GM12878 (cell line): ENCODE data around the gene MRPL21. TPM values are rescaled to one million over a fixed set of nuclear protein-coding genes. Genes with fewer than 3 reads are reported as not detected.

Experiments
- ATAC-seq: fragments of 200-7000 bp; cut with Tn5 transposase; 3 replicates; pipeline ENCODE4 v1.9.1; 2020; ENCODE audit warnings: mild to moderate bottlenecking, moderate library complexity
- BruUV-seq: library from RNA; stranded (reverse); fragments of 400-500 nt; replicated peaks from 2 replicates; lab custom pipeline; 2021; lab: Mats Ljungman, UMichigan
- CTCF ChIA-PET: fragments of 300-600 bp; sonication (Branson Sonifier 250); formaldehyde crosslinking; extraction: SDS; loops from one replicate; lab custom pipeline; 2021; ENCODE audit warnings: inconsistent platforms; lab: Yijun Ruan, JAX
- POLR2A ChIA-PET: fragments of 350-600 bp; formaldehyde crosslinking; extraction: SDS; loops from one replicate; lab custom pipeline; 2021; ENCODE audit warnings: inconsistent platforms; lab: Charles Lee
- RAD21 ChIA-PET: fragments of 300-600 bp; sonication (Branson Sonifier 250); formaldehyde crosslinking; loops from one replicate; lab custom pipeline; 2023; ENCODE audit warnings: antibody characterized with exemption; ENCODE audit not compliant: unreplicated experiment; lab: Charles Lee
- SMC1A ChIA-PET: fragments of 300-600 bp; sonication (Branson Sonifier 250); formaldehyde crosslinking; loops from one replicate; lab custom pipeline; 2023; ENCODE audit not compliant: unreplicated experiment, uncharacterized antibody; lab: Charles Lee
- DNase-seq: peaks from one replicate; pipeline ENCODE4 v3.0.0-alpha.2; 2011; ENCODE audit warnings: low read depth, low spot score
- FAIRE-seq: peaks from 3 replicates; lab custom pipeline; 2011; peaks lifted over from hg19 to GRCh38; lab: Jason Lieb, UNC
- H2AFZ ChIP-seq: 2 replicates; pipeline ENCODE4 v1.6.0; 2011; ENCODE audit warnings: low read depth, low read length, control low read depth; ENCODE audit not compliant: control insufficient read depth
- H3K27ac ChIP-seq: 2 replicates; pipeline ENCODE4 v1.5.1; 2011; ENCODE audit warnings: control low read depth; ENCODE audit not compliant: control insufficient read depth, insufficient read depth
- H3K27me3 ChIP-seq, 2 experiments: replicated peaks in 1 of 2; 2 replicates each; pipeline versions ENCODE4 v1.6.0 to v1.6.1; 2011; ENCODE audit warnings: low read length in 1 of 2; ENCODE audit not compliant: control insufficient read depth in 2 of 2, insufficient read depth in 2 of 2
- H3K36me3 ChIP-seq, 2 experiments: 2 replicates each; pipeline ENCODE4 v1.5.1; 2011; ENCODE audit warnings: low read length in 1 of 2; ENCODE audit not compliant: control insufficient read depth in 2 of 2, insufficient read depth in 2 of 2
- H3K4me1 ChIP-seq: 2 replicates; pipeline ENCODE4 v1.6.1; 2011; ENCODE audit warnings: mild to moderate bottlenecking, low read length, moderate library complexity, mixed read lengths; ENCODE audit not compliant: control insufficient read depth, insufficient read depth
- H3K4me2 ChIP-seq: 2 replicates; pipeline ENCODE4 v1.6.0; 2011; ENCODE audit warnings: control low read depth; ENCODE audit not compliant: control insufficient read depth, insufficient read depth
- H3K4me3 ChIP-seq: fragments of 200-600 bp; sonication (generic); 2 replicates; pipeline ENCODE4 v1.5.1; 2016
- H3K79me2 ChIP-seq: 2 replicates; pipeline ENCODE4 v1.6.0; 2011; ENCODE audit warnings: low read length; ENCODE audit not compliant: control insufficient read depth, insufficient read depth
- H3K9ac ChIP-seq: 2 replicates; pipeline ENCODE4 v1.8.0; 2011; ENCODE audit warnings: low read length, control low read depth, mixed read lengths; ENCODE audit not compliant: control insufficient read depth, insufficient read depth
- H3K9me3 ChIP-seq: replicated peaks from 3 replicates; pipeline ENCODE4 v1.5.1; 2011; ENCODE audit warnings: mild to moderate bottlenecking, low read length; ENCODE audit not compliant: control insufficient read depth, insufficient read depth
- H4K20me1 ChIP-seq: 2 replicates; pipeline ENCODE4 v1.6.0; 2011; ENCODE audit not compliant: control insufficient read depth, insufficient read depth
- ASH2L ChIP-seq: fragments of 300-600, 200-600 bp; sonication (generic); IDR thresholded peaks from 2 replicates; pipeline ENCODE4 v1.6.1; 2017; ENCODE audit warnings: low read depth, mild to moderate bottlenecking, borderline replicate concordance
- BACH1 ChIP-seq: fragments of 450-650 bp; IDR thresholded peaks from 2 replicates; pipeline ENCODE4 v1.6.1; 2017; ENCODE audit warnings: mild to moderate bottlenecking, borderline replicate concordance
- GABPA ChIP-seq: IDR thresholded peaks from 2 replicates; pipeline ENCODE4 v1.6.1; 2014; ENCODE audit warnings: antibody characterized with exemption, low read depth, mild to moderate bottlenecking, inconsistent platforms
- IRF5 ChIP-seq: fragments of 450-650 bp; IDR thresholded peaks from 2 replicates; pipeline ENCODE4 v1.6.1; 2017; ENCODE audit warnings: borderline replicate concordance
- MEF2A ChIP-seq: IDR thresholded peaks from 2 replicates; pipeline ENCODE4 v1.6.1; 2011; ENCODE audit warnings: low read depth, mild to moderate bottlenecking, low read length, moderate library complexity; ENCODE audit not compliant: insufficient read depth
- MTA2 ChIP-seq: fragments of 450-650 bp; IDR thresholded peaks from 2 replicates; pipeline ENCODE4 v1.6.1; 2016; ENCODE audit warnings: low read depth, mild to moderate bottlenecking, moderate library complexity
- MYC ChIP-seq: IDR thresholded peaks from 2 replicates; pipeline ENCODE4 v1.6.1; 2011; ENCODE audit warnings: mild to moderate bottlenecking, low read length, moderate library complexity, inconsistent platforms; ENCODE audit not compliant: insufficient read depth, insufficient replicate concordance, insufficient read length, severe bottlenecking
- PRDM15 ChIP-seq: fragments of 450-650 bp; formaldehyde crosslinking; IDR thresholded peaks from 2 replicates; pipeline ENCODE4 v1.4.0; 2020; ENCODE audit warnings: mild to moderate bottlenecking, moderate library complexity
- SIX5 ChIP-seq: IDR thresholded peaks from 2 replicates; pipeline ENCODE4 v1.6.1; 2011; ENCODE audit warnings: mild to moderate bottlenecking, low read depth, low read length, moderate library complexity; ENCODE audit not compliant: severe bottlenecking
- SREBF2 ChIP-seq: IDR thresholded peaks from 2 replicates; pipeline ENCODE4 v1.6.1; 2012; ENCODE audit warnings: mild to moderate bottlenecking, low read length
- SUPT20H ChIP-seq: IDR thresholded peaks from 2 replicates; pipeline ENCODE4 v1.6.1; 2011; ENCODE audit warnings: low read depth, mild to moderate bottlenecking, low read length, moderate library complexity, borderline replicate concordance; ENCODE audit not compliant: control insufficient read depth
- TCF12 ChIP-seq: IDR thresholded peaks from 2 replicates; pipeline ENCODE4 v1.6.1; 2011; ENCODE audit warnings: low read depth, mild to moderate bottlenecking, low read length
- USF2 ChIP-seq: IDR thresholded peaks from 2 replicates; pipeline ENCODE4 v1.6.1; 2011; ENCODE audit warnings: low read depth, low read length, improper control_type of control experiment, borderline replicate concordance
- ZBTB33 ChIP-seq: fragments of 450-650 bp; IDR thresholded peaks from 2 replicates; pipeline ENCODE4 v1.6.1; 2017; ENCODE audit warnings: mild to moderate bottlenecking
- ZSCAN29 ChIP-seq: fragments of 450-650 bp; IDR thresholded peaks from 2 replicates; pipeline ENCODE4 v1.6.1; 2017; ENCODE audit warnings: mild to moderate bottlenecking, moderate library complexity
- WGBS: methylation state at CpG from one replicate; pipeline ENCODE4 v1.1.6; 2016; ENCODE audit warnings: low lambda C conversion rate; ENCODE audit not compliant: insufficient replicate concordance, insufficient coverage; ENCODE audit errors: missing lambda C conversion rate; 5-methylcytosine and 5-hydroxymethylcytosine counted together
- in situ Hi-C: fragments of 300-500 bp; cut with MboI; formaldehyde crosslinking; loops from 9 replicates; pipeline ENCODE4 v1.14.3; 2018; ENCODE audit warnings: mixed read lengths
- intact Hi-C: fragments of 100-400 bp; cut with micrococcal nuclease; formaldehyde crosslinking; loops from one replicate; pipeline ENCODE4 v1.14.2; 2022; ENCODE audit not compliant: unreplicated experiment
- polyA plus RNA-seq, 11 experiments: library from polyadenylated mRNA; depleted of rRNA in 4 of 11; unstranded in 6 of 11; stranded (reverse) in 5 of 11; fragments of >200 nt; fragmentation: Nextera tagmentation in 4 of 11; fragmentation: Illumina TruSeq in 1 of 11; extraction: Ambion mirVana in 4 of 11; extraction: Trizol in 1 of 11; gene quantifications; 1 replicate in 1 of 11; 2 replicates in 10 of 11; pipeline versions ENCODE4 v1.2.1 to v1.2.3, GENCODE V29; 2011 to 2016; ENCODE audit warnings: inconsistent platforms in 2 of 11, missing spikeins in 2 of 11, low read depth in 1 of 11
- total RNA-seq, 4 experiments: library from RNA; depleted of rRNA in 3 of 4; stranded (reverse); fragments of >200 nt in 3 of 4; fragmentation: Illumina TruSeq in 1 of 4; extraction: Trizol in 1 of 4; gene quantifications; 2 replicates each; pipeline versions ENCODE4 v1.2.1 to v1.2.3, GENCODE V29; 2013 to 2021

Gene MRPL21
- total and polyA plus RNA-seq, 10 of the 15 experiments (the other 5 are each of a cell fraction or from before 2014, with no cell fraction given), result 86.6 to 283 (median 130) TPM

- 6% methylated on average over 24 of the region's 24 CpGs for WGBS
- TF ChIP-seq ZSCAN29, result no peak
- no peak for TF ChIP-seq BACH1
- no peak for TF ChIP-seq IRF5
- TF ChIP-seq SREBF2, result no peak
- TF ChIP-seq GABPA, result no peak
- no peak for TF ChIP-seq PRDM15 (CRISPR knock-in tag)
- TF ChIP-seq ZBTB33, result no peak
- no peak for TF ChIP-seq MYC
- TF ChIP-seq TCF12, result no peak
- TF ChIP-seq SUPT20H, result no peak
- TF ChIP-seq USF2, result no peak
- TF ChIP-seq MTA2, result no peak
- no peak for TF ChIP-seq SIX5
- no peak for TF ChIP-seq ASH2L
- TF ChIP-seq MEF2A, result no peak
- TF ChIP-seq, all 136 proteins: peak for 0
- ChIA-PET SMC1A (no interaction called here), RAD21 (no interaction called here), CTCF (interaction anchor here (0.7 kb wide), 1 partner anchor 365 kb away, joined by 3 read pairs; no protein-coding TSS in a partner anchor), POLR2A (interaction anchor here (0.6 to 1.2 kb wide), 4 partner anchors 23 to 148 kb away, joined by 3 to 6 read pairs (median 4); partner anchors contain the start of gene TPCN2)
- Histone ChIP-seq H3K4me3 (peak overlapping the region; percentile 100), H2AFZ (peak overlapping the region; percentile 95), H3K9ac (peak overlapping the region; percentile 89), H3K27me3 (no peaks in the 10 kb centered on the region), H3K9me3 (no peaks in the 10 kb centered on the region), H3K79me2 (peaks cover 45% of the 10 kb centered on the region), H3K4me2 (peak overlapping the region; percentile 88), H3K36me3 (peaks cover 2 to 14% of the 10 kb centered on the region in 2 experiments; a peak in 3 of 4 replicates), H3K27ac (peak overlapping the region; percentile 77), H3K4me1 (peaks cover 11% of the 10 kb centered on the region), H4K20me1 (no peaks in the 10 kb centered on the region)
- no TSS peak for BruUV-seq
- in situ Hi-C loops, result no loop called here
- peak; percentile 61 for ATAC-seq
- FAIRE-seq, result no peak
- intact Hi-C loops, result loop anchor here (5.0 kb wide), 1 partner anchor 148 kb away; no protein-coding TSS in a partner anchor
- DNase-seq, result no peak
Measured at GRCh38 chr11:68904248-68904847, 716 bp upstream of the MRPL21 start.
